GM19023 (cell line): ENCODE results near the gene TMEM198.
A peak's percentile ranks its signal among the peaks of the same experiment; 100 is the strongest.

Experiments used
- ATAC-seq: cut with Tn5 transposase; IDR thresholded peaks from one replicate; pipeline ENCODE4 v1.9.1; 2021; ENCODE audit warnings: mild to moderate bottlenecking, moderate library complexity; ENCODE audit not compliant: unreplicated experiment

The TMEM198 gene

DNA sequence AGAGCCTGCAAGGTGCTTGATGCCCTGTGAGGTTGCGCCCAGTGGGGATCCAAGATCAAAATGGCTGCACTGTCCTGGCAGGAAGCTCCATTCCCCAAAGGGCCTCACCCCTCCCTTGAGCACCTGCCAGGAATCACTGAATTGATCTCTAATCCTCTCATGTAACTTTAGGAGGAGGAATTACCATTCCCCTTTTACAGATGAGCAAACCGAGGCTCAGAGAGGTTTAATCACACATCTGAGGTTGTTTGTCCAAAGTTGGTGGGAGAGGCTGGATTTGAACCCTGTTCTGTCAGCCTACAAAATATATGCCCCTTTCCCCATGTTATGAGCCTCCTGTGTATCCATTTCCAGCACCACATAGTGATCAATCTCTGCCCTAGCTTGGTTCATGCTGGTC, 19.0 kb upstream of the TMEM198 start:
- no peak for ATAC-seq

DNA sequence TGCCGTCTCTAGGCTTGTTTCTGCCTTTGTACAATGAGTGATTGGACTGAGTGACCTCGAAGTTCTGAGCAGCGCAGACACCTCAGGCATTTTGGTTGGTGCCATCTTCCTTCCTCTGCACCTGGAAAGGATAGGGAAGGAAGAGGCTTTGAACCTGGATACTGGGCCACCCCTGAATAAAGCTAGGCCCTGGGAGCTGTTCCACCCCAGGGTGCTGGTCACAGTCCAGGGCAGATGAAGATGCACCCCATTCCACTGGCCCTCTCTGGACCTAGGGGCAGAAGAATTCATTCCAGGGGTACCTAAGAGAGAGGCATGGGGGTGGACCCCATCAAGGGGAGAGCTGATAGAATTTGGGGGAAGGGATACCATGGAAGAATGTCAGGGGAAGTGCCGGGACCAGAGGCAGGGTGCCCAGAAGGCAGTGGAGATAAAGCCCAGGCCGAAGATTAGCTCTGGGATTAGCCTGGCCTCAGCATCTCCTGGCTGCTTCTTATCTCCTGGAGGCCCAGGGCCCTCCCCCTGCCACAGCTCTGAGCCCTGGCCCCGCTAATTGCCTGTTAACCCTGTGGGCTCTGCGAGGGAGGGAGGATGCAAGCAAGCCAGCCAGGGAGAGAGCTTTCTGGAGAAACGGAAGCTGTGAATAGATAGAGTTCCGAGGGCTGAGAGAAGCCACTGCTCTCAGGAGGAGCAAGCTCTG, 18.1 kb upstream of the TMEM198 start:
- no peak for ATAC-seq

DNA sequence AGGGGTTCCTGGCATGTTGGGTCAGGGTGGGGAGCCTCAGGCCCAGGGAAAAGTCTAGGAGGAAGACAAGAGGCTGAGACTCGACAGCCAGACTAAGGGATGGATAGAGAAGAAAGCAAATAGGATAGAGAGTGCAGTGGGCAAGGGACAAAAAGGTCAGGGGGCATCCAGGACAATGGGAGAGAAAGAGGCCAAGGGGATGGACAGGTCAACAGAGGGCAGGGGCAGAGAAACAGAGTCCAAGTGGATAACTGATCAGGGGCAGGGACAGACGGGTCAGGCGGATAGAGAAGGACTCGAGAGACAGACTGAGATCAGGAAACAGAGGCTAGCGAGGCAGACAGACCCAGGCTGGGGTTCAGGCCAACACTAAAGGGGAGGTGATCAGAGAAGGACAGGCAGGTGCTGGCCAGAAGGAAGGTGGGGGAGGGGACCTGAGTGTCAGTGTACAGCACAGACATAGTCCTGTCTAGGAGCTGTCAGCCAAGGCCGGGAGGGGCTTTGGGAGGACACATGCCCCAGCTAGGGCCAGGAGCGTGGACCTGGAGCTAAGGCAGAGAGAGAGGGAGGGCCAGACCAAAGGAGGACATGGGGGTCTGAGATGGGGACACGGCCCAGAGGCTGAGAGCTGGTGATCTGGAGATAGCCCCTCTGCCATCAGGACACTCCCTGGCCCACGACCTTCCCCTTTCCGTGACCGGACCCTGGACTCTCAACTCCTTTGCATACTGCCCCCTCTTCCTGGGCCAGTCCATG, 17.3 kb upstream of the TMEM198 start:
- ATAC-seq = no peak

DNA sequence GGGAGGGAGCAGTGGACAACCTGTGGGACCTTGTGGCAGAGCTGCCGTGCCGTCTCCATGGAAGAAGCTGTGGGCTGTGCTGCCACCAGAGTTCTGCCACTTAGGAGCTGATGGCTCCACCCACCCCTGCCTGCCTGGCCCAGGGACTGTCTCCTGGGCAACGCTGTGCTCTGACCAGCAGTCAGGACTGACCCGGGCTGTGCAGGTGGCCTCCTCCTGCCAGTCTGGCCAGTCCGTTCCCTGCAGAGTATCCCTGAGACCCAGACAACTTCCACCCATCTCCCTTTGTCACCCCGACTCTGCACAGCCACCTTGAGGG, 16.8 kb upstream of the TMEM198 start:
- ATAC-seq = no peak

DNA sequence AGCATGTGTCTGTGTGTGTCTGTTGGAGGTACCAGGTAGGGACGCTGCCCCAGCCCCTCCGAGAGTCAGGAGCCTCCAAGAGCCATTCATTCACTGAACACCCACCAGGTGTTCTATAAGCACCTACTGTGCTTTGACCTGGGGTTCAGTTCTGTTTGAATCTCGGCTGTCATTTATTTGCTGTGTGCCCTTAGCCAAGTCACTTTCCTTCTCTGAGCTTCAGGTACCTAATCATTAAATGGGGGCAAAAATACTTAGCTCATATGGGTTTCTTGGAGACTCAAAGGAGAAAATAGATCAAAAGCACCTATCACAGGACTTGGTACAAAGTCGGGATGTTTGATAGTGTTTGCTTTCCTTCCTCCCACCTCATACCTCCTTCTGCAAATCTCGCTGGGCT, 16.4 kb upstream of the TMEM198 start:
- no peak for ATAC-seq

GRCh38 chr2:219530048-219530963, 13.5 kb upstream of the TMEM198 start:
- ATAC-seq = peak; percentile 76

GRCh38 chr2:219531639-219532377, 12.0 kb upstream of the TMEM198 start:
- ATAC-seq = no peak

DNA sequence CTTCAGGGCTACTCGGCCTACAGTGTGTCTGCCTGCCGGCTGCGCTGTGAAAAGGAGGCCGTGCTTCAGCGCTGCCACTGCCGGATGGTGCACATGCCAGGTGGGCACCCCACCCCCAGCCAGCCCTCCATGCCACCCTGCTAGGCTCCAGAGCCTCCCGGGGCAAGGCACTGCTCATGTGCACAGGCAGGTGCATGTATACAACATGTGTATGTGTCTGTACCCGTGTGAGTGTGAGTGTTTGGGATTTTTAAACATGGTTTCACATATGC, 11.5 kb upstream of the TMEM198 start:
- ATAC-seq = no peak

DNA sequence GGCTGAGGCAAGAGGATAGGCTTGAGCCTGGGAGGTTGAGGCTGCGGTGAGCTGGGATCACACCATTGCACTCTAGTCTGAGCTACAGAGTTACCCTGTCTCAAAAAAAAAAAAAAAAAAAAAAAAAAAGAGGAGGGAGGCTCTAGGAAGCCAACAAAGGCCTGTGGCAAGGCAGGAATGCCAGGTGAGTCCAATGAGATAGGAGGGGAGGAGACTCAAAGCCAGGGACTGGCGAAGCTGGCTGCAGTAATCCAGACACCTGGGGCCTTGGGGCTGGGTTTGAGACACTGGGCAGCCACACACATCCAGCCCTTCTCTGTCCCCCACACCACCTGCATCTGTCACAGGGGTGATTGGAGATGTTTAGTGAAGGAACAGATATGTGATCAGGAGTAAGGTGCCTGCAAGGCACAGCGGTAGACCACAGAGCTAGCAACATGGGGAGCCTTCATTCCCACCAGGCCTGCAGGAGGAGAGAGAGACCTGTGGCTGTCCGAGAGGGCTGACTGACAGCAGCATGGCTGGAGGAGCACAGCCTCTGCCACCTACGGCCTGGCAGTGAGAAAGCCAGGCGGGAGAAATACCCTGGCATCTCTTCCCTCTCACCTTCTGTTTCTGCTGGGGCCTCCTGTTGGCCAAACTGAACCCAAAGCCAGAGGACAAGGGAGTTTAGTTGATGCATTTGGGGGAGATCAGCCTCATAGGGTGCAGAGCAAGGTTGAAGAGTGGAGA, 9.7 kb upstream of the TMEM198 start:
- ATAC-seq = no peak

DNA sequence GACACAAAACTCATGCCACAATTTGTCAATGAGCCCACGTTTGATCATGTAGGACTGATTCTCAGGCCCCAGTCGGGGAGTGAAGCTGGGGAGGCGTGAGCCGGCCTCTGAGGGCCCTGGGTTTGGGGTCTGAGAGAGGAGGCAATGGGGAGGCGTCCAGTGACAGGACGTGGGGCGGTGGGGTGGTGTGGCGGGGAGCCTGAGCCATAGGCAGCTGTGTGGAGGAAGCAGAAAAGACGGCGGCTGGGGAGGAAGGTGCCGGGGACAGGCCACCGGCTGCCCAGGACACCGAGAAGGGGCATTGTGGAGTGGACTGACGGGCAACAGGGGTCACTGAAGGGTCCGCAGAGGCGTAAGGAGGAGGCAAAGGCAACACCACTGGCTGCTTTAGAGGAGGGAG, 7.4 kb upstream of the TMEM198 start:
- no peak for ATAC-seq

DNA sequence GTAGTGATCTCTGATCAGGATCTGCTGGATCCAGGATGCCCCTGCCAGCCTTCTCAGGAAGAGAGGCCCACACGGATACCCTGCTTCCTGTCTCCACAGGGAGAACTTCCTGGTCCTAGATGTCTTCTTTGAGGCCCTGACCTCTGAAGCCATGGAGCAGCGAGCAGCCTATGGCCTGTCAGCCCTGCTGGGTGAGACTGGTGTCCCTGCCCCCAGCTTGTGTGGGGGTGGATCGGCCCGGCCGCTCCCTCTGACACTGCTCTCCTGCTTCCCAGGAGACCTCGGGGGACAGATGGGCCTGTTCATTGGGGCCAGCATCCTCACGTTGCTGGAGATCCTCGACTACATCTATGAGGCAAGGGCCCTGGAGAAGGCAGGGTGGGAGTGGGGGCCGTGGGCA, 6.9 kb upstream of the TMEM198 start:
- ATAC-seq = no peak

GRCh38 chr2:219537657-219538488, 6.0 kb upstream of the TMEM198 start:
- no peak for ATAC-seq

- ATAC-seq = no peak
These were observed 5.3 kb upstream of the TMEM198 start for GRCh38 chr2:219538504-219538951.

- ATAC-seq = no peak
These were observed 4.7 kb upstream of the TMEM198 start for GRCh38 chr2:219538956-219539788.

DNA sequence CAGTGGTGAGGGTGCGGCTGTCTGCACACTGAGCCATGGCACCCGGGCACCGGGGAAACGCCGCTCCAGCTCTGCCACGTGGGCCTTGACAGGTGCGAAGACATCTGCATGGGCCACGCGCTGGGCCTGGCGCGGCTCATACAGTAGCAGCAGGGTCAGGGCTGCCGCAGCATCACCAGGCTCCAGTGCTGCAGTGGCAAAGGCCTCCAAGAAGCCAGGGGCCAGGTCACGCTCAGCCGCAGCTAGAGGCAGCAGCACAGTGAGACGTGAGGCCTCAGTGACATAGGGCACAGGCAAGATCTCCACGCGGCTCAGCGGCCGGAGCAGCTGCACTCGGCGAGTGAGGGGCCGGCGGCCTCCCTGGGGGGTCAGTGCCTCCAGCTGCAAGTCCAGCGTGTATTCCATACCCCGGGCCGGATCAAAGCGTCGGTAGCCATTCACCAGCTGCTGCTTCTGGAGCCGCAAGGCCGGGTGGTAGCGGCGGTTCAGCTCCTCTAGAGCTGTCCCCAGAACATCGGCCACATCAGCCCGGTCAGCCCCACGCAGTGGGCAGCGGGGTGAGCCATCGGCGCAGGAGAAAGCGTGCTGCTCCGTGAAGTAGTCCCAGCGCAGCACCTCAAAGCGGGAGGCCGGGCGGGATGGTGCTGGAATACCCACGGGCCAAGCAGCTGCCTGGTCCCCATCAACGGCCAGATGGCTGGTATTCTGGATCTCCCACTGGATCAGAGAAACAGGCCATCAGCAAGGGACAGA, 3.7 kb upstream of the TMEM198 start:
- ATAC-seq = no peak

DNA sequence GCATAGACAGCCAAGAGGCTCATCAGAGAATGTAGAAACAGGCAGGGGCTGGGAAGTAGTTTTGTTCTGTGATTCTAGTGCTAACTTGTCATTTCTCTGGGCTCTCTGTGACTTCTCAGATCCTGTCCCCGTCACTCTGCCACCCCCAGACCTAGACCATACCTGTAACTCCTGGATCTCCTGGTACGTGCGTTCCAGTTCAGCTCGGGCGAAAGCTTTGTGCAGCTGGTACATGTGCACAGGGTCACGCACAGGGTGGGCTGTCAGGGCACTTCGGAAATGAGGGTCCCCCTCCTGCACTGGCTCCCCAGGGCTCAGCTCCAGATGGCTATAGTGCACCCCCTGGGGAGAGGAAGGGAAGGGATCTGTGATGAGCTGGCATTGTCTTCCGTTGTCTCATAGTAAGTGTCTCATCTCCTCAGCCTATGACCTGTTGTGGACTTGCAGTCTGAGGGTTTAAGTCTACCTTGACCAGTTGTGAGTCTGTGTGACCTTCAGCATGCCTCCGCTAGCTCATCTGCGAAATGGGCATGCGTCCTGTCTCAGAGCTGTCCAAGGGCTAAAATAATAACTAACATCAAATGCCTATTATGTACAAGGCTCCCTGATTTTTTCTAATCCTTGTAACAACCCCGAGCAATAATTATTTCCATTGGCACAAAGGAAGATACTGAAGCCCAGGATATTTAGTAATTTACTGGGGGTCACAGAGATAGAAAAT, 2.9 kb upstream of the TMEM198 start:
- ATAC-seq = no peak

DNA sequence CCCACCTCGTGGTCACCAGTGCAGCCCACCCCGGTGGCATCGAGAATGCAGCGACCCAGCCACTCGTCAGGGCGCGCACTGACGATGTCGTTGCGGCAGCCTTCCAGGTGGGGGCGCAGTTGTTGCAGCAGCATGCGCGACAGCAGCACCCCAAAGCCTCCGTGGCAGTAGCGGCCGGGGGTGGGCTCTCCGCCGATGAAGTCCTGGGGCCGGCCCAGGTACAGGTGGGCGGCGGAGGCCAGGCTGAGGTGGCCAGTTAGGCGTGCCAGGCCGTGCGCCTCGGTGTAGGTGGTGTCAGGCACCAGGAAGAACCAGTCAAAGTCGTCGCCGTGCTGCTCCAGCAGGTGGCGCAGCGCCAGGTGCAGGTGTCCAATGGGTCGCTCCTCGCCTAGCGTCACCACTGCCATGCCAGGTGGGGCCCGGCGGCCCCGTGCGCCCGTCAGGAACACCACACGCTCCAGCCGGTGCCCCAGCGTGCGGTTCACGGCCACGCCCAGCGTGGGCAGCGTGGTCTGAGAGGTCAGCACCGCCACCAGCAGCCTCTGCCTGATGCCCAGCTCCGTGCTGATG, 2.1 kb upstream of the TMEM198 start:
- ATAC-seq = peak; percentile 40
